NCI-H226 (cell line): Measurements from ENCODE around the gene ATIC.
"Not testable (repeated sequence)": the region's sequence is repeated elsewhere in the genome, so short reads cannot be mapped to it uniquely, and the experiment has no call there.

Experiments
- DNase-seq: peaks from one replicate; pipeline ENCODE4 v3.0.0-alpha.2; 2015

The ATIC gene

GRCh38 chr2:215316336-215316735 is 4.5 kb downstream of the ATIC start:
- no peak for DNase-seq

- no peak for DNase-seq
Observed at GRCh38 chr2:215319500-215319899, 7.6 kb downstream of the ATIC start.

DNA sequence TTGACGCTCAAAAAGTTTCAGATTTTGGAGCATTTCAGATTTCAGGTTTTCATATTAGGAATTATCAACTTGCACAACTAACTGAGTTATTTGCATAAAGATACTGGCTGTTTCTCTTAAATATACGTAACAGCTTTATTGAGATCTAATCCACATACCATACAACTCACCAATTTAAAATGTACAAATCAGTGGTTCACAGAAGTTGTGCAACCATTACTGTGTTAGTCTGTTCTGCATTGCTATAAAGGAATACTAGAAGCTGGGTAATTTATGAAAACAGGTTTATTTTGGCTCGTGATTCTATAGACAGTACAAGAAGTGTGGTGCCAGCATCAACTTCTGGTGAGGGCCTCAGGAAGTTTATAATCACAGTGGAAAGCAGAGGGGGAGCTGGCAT is 8.2 kb downstream of the ATIC start:
- no peak for DNase-seq

DNA sequence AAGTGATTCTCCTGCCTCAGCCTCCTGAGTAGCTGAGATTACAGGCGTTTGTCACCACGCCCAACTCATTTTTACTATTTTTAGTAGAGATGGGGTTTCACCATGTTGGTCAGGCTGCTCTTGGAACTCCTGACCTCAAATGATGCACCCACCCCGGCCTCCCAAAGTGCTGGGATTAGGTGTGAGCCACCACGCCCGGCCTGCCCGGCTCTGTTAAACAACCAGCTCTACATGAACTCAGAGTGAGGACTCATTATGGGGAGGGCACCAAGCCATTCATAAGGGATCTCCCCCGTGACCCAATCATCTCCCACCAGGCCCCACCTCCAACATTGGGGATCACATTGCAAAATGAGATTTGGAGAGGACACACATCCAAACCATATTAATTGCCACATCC is 8.8 kb downstream of the ATIC start:
- no peak for DNase-seq

- no peak for DNase-seq
Observed at GRCh38 chr2:215324811-215325210, 13.0 kb downstream of the ATIC start.

- DNase-seq: no peak
Observed at GRCh38 chr2:215328066-215328465, 16.2 kb downstream of the ATIC start.

DNA sequence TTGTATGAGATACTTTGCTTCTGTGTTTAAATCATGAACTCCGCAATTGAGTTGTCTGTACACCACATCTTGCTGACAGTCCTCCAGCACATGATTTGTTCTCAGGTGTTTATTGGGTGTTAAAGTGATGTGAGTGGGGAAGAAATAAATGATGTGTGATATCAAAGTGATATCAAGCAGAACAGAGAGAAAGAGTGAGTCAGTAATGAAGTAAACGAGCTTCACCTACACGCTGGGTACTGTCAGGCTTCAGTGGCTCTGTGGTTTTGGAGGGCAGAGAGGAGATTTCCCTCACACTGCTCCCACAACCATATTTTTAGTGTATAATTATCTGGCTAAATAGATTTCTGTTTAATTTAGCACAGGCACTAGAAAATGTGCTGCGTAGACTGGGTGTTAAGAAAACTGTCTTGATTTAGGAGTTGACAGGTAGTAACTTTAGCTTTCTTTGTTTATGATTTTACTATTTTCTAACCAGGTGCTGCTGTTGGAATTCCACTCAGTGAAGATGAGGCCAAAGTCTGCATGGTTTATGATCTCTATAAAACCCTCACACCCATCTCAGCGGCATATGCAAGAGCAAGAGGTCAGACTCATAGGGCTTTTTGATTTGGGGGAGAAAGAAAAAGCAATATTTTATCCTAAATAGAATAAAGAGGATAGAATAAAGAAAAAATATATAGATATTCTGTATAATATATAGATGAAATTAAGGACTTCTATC is 21.2 kb downstream of the ATIC start:
- no peak for DNase-seq

- no peak for DNase-seq
Observed at GRCh38 chr2:215338883-215339679, 27.2 kb downstream of the ATIC start.

DNA sequence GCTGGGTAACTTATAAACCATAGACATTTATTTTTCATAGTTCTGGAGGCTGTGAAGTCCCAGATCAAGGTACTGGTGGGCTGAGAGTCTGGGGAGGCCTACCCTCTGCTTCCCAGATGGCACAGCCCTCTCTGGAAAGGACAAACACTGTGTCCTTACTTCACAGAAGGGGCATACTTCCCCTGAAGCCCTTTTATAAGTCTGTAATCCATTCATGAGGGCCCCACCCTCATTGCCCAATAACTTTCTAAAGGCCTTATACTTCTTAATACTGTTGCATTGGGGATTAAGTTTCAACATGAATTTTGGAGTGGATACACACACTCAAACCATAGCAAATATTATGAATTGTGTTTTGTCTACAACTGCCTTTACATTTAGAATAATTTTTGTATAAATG is 36.0 kb downstream of the ATIC start:
- no peak for DNase-seq

GRCh38 chr2:215352602-215353001 is 40.7 kb downstream of the ATIC start:
- no peak for DNase-seq

- DNase-seq: no peak
Observed at GRCh38 chr2:215354771-215355695, 43.2 kb downstream of the ATIC start.

- DNase-seq: no peak
Observed at GRCh38 chr2:215355801-215356200, 43.9 kb downstream of the ATIC start.

DNA sequence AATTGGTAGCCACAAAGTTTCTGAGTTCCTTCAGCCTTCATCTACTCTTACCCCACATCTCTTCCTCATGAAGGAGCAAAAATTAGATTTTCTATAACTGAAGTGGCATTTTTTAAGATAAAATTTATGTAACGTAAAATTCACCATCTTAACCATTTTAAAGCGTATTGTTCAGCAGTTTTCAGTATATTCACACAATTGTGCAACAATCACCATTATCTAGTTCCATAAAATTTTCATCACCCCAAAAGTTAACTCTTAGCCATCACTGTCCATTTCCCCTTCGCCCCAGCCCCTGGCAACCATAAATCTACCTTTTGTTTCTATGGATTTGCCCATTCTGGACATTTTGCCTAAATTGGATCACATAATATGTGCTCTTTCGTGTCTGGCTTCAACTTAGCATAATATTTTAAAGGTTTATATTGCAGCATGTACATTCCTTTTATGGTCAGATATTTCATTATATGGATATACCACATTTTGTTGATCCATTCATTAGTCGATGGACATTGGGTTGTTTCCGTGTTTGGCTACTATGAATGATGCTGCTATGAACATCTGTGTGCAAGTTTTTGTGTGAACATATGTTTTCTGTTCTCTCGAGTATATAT is 44.6 kb downstream of the ATIC start:
- DNase-seq: no peak

GRCh38 chr2:215356948-215357461 is 45.1 kb downstream of the ATIC start:
- no peak for DNase-seq

DNA sequence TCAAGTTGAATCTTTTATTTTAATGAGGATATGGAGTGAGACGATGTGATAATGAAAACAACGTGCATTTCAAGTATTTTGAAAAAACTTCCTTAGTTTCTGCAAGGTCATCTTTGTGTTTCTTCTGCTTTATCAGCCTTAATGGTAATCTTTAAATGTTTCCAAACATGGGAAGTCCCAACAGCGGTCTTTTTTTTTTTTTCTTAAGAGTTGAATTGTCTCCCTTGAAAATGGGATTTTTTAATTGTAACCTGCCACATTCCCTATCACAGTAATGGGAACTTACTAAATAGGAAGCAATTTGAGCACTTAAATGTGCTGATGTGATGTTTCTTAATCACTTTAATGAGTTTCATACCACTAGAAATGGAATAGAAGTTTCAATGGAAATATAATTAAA is 45.8 kb downstream of the ATIC start:
- no peak for DNase-seq

- no peak for DNase-seq
Observed at GRCh38 chr2:215358312-215358845, 46.5 kb downstream of the ATIC start.

GRCh38 chr2:215358891-215359575 is 47.2 kb downstream of the ATIC start:
- no peak for DNase-seq

GRCh38 chr2:215359576-215359922 is 47.7 kb downstream of the ATIC start:
- no peak for DNase-seq

GRCh38 chr2:215360059-215360458 is 48.2 kb downstream of the ATIC start:
- not testable (repeated sequence) for DNase-seq

DNA sequence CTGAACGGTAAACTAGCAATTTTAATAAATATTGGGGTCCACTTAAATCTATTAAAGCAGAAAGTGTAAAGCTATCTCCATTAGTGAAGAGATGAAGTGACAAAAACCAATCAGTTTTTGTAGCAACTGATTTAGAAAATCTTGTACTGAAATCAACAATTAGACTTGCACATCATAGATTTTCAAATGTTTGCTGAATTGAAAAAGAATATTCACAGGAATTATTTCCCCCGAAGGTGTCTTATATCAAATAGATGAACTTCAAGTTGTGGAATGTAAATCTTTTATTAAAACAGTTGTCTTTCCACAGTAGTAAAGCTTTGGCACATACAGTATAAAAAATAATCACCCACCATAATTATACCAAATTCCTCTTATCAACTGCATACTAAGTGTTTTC is 48.7 kb downstream of the ATIC start:
- DNase-seq: no peak

DNA sequence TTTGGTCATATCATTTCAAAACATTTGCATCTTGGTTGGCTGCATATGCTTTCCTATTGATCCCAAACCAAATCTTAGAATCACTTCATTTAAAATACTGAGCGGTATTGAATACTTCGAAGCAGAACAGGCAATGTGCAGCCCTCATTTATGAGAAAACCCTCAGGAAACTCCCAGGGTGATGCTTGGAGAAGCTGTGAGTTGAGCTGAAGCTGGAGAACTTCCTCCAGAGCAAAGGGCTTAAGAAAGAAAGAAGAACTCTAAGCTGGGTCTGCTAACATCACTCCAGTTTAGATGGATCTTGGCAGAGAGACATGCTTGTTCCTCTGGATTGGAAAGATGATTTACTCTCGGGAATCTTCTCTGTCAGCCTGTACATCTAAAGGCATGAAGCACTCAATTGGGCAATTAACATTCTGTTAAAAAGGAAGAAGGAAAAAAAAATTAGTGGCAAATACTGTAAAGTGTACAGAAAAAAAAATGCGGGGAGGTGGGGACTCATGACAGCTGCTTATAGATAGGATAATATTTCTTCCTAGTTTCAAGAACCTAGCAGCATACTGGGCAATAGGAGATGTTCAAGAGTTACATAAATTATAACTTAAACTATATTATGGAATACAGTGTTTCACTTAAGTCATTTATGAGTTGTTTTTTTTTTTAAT is 49.5 kb downstream of the ATIC start:
- no peak for DNase-seq
